CD4-positive, alpha-beta memory T cell (primary cell): Measurements from ENCODE around the gene WDR20. TPM values are rescaled to one million over a fixed set of nuclear protein-coding genes. Genes with fewer than 3 reads are reported as not detected.

Source experiments
- CTCF ChIA-PET: fragments of 350-600 bp; sonication (Branson Sonifier 250); formaldehyde crosslinking; loops from one replicate; lab custom pipeline; 2021; ENCODE audit warnings: inconsistent platforms; ENCODE audit not compliant: partially characterized antibody; lab: Charles Lee
- POLR2A ChIA-PET: fragments of 350-600 bp; sonication (Branson Sonifier 250); formaldehyde crosslinking; loops from one replicate; lab custom pipeline; 2021; ENCODE audit not compliant: partially characterized antibody; lab: Charles Lee
- DNase-seq, 5 donors: peaks; one replicate each; pipeline versions ENCODE4 v3.0.0 to v3.0.0-alpha.2; 2020 to 2022; ENCODE audit warnings: mixed read lengths in 1 of 5
- H3K27ac ChIP-seq: one replicate; pipeline ENCODE4 v1.7.0; 2013; ENCODE audit warnings: low read depth, low read length
- H3K27me3 ChIP-seq: 2 replicates; pipeline ENCODE4 v1.7.0; 2013; ENCODE audit warnings: mild to moderate bottlenecking, low read length, moderate library complexity; ENCODE audit not compliant: insufficient read depth
- H3K36me3 ChIP-seq: 2 replicates; pipeline ENCODE4 v1.7.0; 2013; ENCODE audit warnings: mild to moderate bottlenecking, low read length, moderate library complexity; ENCODE audit not compliant: insufficient read depth
- H3K4me1 ChIP-seq: 2 replicates; pipeline ENCODE4 v1.7.0; 2013; ENCODE audit warnings: mild to moderate bottlenecking, low read length, moderate library complexity; ENCODE audit not compliant: insufficient read depth
- H3K4me3 ChIP-seq, 2 donors: one replicate each; pipeline ENCODE4 v1.7.0; 2013; ENCODE audit warnings: low read length in 2 of 2, mild to moderate bottlenecking in 1 of 2
- H3K9me3 ChIP-seq, 2 donors: one replicate each; pipeline ENCODE4 v1.7.0; 2013; ENCODE audit warnings: low read length in 2 of 2, control low read depth in 1 of 2; ENCODE audit not compliant: control insufficient read depth in 1 of 2
- H3K27ac Mint-ChIP-seq, 7 donors: one replicate each; pipeline ENCODE4 v1.8.0; 2020 to 2021; ENCODE audit warnings: mixed read lengths in 7 of 7, mild to moderate bottlenecking in 6 of 7, inconsistent platforms in 3 of 7, moderate library complexity in 3 of 7
- H3K27me3 Mint-ChIP-seq, 2 donors: one replicate each; pipeline ENCODE4 v1.8.0; 2020 to 2021; ENCODE audit warnings: mixed read lengths in 2 of 2
- H3K36me3 Mint-ChIP-seq, 2 donors: one replicate each; pipeline ENCODE4 v1.8.0; 2020 to 2021; ENCODE audit warnings: mixed read lengths in 2 of 2, inconsistent platforms in 1 of 2, mild to moderate bottlenecking in 1 of 2
- H3K4me1 Mint-ChIP-seq, 4 donors: one replicate each; pipeline ENCODE4 v1.8.0; 2020 to 2021; ENCODE audit warnings: mixed read lengths in 4 of 4, mild to moderate bottlenecking in 1 of 4
- H3K4me3 Mint-ChIP-seq, 8 donors: one replicate each; pipeline ENCODE4 v1.8.0; 2020 to 2021; ENCODE audit warnings: mixed read lengths in 8 of 8, mild to moderate bottlenecking in 7 of 8, moderate library complexity in 6 of 8, inconsistent platforms in 3 of 8
- H3K9me3 Mint-ChIP-seq, 8 donors: one replicate each; pipeline ENCODE4 v1.8.0; 2020 to 2021; ENCODE audit warnings: mixed read lengths in 8 of 8, mild to moderate bottlenecking in 5 of 8, inconsistent platforms in 3 of 8, moderate library complexity in 1 of 8
- intact Hi-C: fragments of 100-400 bp; cut with micrococcal nuclease; formaldehyde crosslinking; loops from one replicate; pipeline ENCODE4 v1.15.1; 2023
- polyA plus RNA-seq, 2 donors: library from polyadenylated mRNA; unstranded; fragments of 300-500 nt; fragmentation: Illumina TruSeq; gene quantifications; one replicate each; pipeline ENCODE4 v1.2.3, GENCODE V29; 2021
- total RNA-seq, 2 experiments: library from RNA; stranded (reverse); gene quantifications; one replicate each; pipeline ENCODE4 v1.2.3, GENCODE V29; 2021

Gene WDR20
- total and polyA plus RNA-seq, 4 experiments from 2014 or later, result 18.8 to 57.9 (median 39.6) TPM

DNA sequence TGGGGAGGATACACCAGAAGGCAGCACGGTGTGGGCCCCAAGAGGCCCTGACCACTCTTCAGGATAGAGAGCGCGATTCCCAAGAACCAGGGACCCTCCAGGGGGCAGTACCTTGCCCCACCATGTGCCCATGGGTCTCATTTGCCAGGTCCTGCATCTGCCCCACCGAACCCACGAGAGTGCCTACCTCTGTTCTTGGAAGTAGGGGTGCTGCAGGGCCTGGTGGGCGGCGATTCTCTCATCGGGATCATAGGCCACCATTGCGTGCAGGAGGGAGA, 92.6 kb downstream of the WDR20 start:
- Mint-ChIP-seq H3K27ac (no peak overlapping the region), H3K9me3 (no peaks in the 10 kb centered on the region), H3K36me3 (no peaks in the 10 kb centered on the region), H3K4me3 (no peak overlapping the region), H3K4me1 (no peaks in the 10 kb centered on the region), H3K27me3 (no peaks in the 10 kb centered on the region)
- Histone ChIP-seq H3K27me3 (no peaks in the 10 kb centered on the region), H3K4me1 (no peaks in the 10 kb centered on the region), H3K9me3 (no peaks in the 10 kb centered on the region), H3K4me3 (no peak overlapping the region), H3K27ac (no peak overlapping the region), H3K36me3 (no peaks in the 10 kb centered on the region)
- intact Hi-C loops, result no loop called here
- DNase-seq, result no peak
- CTCF ChIA-PET, result interaction anchor here (1.9 kb wide), 1 partner anchor 82 kb away, joined by 6 read pairs; no protein-coding TSS in a partner anchor
- POLR2A ChIA-PET, result no interaction called here

DNA sequence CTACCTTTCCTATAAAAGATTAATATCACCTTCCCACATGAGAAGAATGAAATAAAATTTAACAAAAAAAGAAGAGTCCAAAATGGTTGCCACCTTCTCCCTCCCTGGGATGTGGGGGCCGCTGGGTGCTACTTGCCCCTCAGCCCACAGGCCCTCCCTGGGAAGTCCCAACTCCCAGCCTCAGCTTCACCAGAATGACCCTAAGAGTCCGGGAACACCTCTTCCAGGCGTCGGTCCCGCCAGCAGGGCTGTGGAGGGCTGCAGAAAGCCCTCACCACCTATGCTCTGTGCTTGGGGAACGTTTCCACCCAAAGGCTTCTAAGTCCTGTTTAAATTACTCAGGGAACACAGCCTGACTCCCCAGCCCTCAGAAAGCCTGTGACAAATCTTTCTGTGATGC, 93.4 kb downstream of the WDR20 start:
- H3K36me3 Mint-ChIP-seq, result no peaks in the 10 kb centered on the region
- Histone ChIP-seq H3K27ac (no peak overlapping the region), H3K27me3 (no peaks in the 10 kb centered on the region), H3K4me1 (no peaks in the 10 kb centered on the region), H3K4me3 (no peak overlapping the region), H3K9me3 (no peaks in the 10 kb centered on the region), H3K36me3 (no peaks in the 10 kb centered on the region)
- POLR2A ChIA-PET, result no interaction called here
- H3K27me3 Mint-ChIP-seq, result no peaks in the 10 kb centered on the region
- CTCF ChIA-PET, result interaction anchor here (0.5 to 1.9 kb wide), 3 partner anchors 20 to 81 kb away, joined by 3 to 6 read pairs (median 3); no protein-coding TSS in a partner anchor
- H3K4me3 Mint-ChIP-seq, result no peak overlapping the region
- no peak overlapping the region for H3K27ac Mint-ChIP-seq
- intact Hi-C loops, result no loop called here
- H3K4me1 Mint-ChIP-seq, result no peaks in the 10 kb centered on the region
- no peak for DNase-seq
- H3K9me3 Mint-ChIP-seq, result no peaks in the 10 kb centered on the region

DNA sequence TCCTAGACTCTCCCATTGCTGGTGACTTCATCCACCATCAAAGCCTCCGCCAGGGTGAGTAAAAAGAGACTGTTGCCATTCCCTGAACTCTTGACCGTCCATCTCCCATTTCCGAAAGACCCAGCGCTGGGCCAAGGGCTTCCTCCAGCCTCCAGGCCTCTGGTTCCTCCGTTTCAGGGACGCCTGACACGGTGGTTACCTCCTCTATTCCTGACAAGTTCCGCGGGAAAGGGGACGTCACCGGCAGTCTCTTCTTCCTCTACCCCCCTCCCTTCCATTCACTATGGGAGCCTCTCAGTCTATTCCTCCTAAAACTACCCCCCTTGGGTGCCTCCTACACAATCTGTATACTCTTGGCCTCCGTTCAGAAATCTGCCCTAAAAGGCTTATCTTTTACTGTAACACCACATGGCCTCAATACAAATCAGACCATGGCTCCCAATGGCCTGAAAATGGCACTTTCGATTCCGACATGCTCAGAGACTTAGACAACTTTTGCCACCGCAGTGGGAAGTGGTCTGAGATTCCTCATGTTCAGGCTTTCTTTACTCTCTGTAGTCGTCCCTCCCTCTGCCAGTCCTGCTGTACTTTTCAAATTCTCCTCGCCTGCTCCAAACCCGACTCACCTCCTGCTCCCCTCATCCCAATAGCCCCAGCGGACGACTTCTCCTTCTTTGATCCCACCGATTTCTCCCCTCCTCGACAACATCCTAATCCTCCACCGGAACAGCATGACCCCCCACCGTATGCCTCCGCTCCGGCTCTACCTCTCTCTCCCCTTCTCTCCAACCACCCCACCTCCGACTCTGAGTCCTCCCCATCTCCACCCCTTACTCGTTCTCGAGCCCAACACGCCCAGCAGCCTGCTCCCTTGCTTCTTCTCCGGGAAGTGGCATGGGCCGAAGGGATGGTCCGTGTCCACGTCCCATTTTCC, 94.9 kb downstream of the WDR20 start:
- Mint-ChIP-seq H3K27ac (no peak overlapping the region), H3K4me1 (no peaks in the 10 kb centered on the region), H3K4me3 (no peak overlapping the region), H3K9me3 (no peaks in the 10 kb centered on the region), H3K27me3 (no peaks in the 10 kb centered on the region), H3K36me3 (no peaks in the 10 kb centered on the region)
- ChIA-PET CTCF (interaction anchor here (1.6 kb wide), 1 partner anchor 22 kb away, joined by 3 read pairs; no protein-coding TSS in a partner anchor), POLR2A (no interaction called here)
- Histone ChIP-seq H3K4me1 (no peaks in the 10 kb centered on the region), H3K27ac (no peak overlapping the region), H3K27me3 (no peaks in the 10 kb centered on the region), H3K36me3 (no peaks in the 10 kb centered on the region), H3K4me3 (no peak overlapping the region), H3K9me3 (no peaks in the 10 kb centered on the region)
- DNase-seq, result no peak
- intact Hi-C loops, result loop anchor here (1.0 kb wide), 1 partner anchor 80 kb away; no protein-coding TSS in a partner anchor

DNA sequence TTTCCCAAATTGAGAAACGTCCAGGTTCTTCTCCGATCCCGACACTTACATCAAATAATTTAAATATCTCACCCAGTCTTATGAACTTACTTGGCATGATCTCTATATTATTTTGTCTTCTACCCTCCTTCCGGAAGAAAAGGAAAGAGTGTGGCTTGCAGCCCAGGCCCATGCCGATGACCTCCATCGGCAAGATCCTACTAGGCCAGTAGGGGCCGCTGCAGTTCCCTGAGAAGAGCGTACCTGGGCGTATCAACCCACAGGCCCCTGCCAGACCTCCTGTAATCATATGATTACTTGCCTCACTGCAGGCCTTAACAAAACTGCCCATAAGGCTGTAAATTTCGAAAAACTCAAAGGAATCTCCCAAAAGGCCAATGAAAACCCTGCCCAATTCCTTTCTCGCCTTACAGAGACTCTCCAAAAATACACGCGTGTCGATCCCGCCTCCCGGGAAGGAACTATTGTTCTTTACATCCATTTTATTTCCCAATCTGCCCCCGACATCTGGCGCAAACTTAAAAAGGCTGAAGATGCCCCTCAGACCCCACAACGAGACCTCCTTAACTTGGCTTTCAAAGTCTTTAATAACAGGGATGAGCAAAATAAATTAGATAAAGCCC, 95.7 kb downstream of the WDR20 start:
- Mint-ChIP-seq H3K9me3 (no peaks in the 10 kb centered on the region), H3K27ac (no peak overlapping the region), H3K4me3 (no peak overlapping the region), H3K27me3 (no peaks in the 10 kb centered on the region), H3K4me1 (no peaks in the 10 kb centered on the region), H3K36me3 (no peaks in the 10 kb centered on the region)
- Histone ChIP-seq H3K4me3 (no peak overlapping the region), H3K27me3 (no peaks in the 10 kb centered on the region), H3K36me3 (no peaks in the 10 kb centered on the region), H3K4me1 (no peaks in the 10 kb centered on the region), H3K27ac (no peak overlapping the region), H3K9me3 (no peaks in the 10 kb centered on the region)
- DNase-seq, result peak; percentile 62 to 72 (median 67)
- intact Hi-C loops, result loop anchor here (1.0 kb wide), 1 partner anchor 79 kb away; no protein-coding TSS in a partner anchor
- ChIA-PET CTCF (interaction anchor here (2.4 kb wide), 1 partner anchor 80 kb away, joined by 24 read pairs; no protein-coding TSS in a partner anchor), POLR2A (no interaction called here)

DNA sequence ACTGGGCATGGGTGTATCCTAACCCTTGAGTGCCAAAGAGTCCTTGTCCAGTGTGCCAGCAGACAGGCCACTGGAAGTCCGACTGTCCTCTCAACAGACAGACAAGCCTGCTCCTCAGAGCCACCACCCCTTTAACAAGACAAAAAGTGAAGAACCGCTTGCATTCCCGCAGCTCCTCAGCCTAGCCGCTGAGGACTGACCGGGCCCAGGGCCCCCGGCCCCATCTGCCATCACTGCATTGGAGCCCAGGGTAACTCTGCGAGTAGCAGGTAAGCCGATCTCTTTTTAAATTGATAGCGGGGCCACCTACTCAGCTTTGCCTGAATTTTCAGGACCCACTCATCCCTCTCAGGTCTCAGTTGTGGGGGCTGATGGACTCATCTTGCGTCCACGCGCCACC, 96.3 kb downstream of the WDR20 start:
- Histone ChIP-seq H3K27ac (no peak overlapping the region), H3K36me3 (no peaks in the 10 kb centered on the region), H3K4me3 (no peak overlapping the region), H3K27me3 (no peaks in the 10 kb centered on the region), H3K4me1 (no peaks in the 10 kb centered on the region), H3K9me3 (no peaks in the 10 kb centered on the region)
- ChIA-PET CTCF (interaction anchor here (0.8 to 2.4 kb wide), 2 partner anchors 35 to 80 kb away, joined by 3 to 24 read pairs; no protein-coding TSS in a partner anchor), POLR2A (no interaction called here)
- no peaks in the 10 kb centered on the region for H3K4me1 Mint-ChIP-seq
- H3K4me3 Mint-ChIP-seq, result no peak overlapping the region
- no peaks in the 10 kb centered on the region for H3K27me3 Mint-ChIP-seq
- intact Hi-C loops, result no loop called here
- no peaks in the 10 kb centered on the region for H3K9me3 Mint-ChIP-seq
- no peak for DNase-seq
- no peak overlapping the region for H3K27ac Mint-ChIP-seq
- no peaks in the 10 kb centered on the region for H3K36me3 Mint-ChIP-seq

DNA sequence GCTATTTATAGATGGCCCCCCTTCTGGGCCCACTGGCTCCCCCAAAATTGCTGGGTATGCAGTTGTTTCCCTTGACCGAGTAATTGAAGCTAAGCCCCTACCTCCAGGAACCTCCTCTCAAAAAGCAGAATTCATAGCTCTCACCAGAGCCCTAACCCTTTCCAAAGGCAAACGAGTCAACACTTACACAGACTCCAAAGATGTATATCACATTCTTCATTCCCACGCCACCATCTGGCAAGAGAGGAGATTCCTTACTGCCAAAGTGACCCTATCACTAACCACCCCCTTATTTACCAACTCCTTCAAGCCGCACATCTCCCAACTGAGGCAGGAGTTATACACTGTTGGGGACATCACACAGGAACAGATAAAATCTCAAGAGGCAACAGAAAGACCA, 98.4 kb downstream of the WDR20 start:
- no peaks in the 10 kb centered on the region for H3K4me1 ChIP-seq
- H3K36me3 ChIP-seq, result no peaks in the 10 kb centered on the region
- H3K27ac Mint-ChIP-seq, result no peak overlapping the region
- H3K27ac ChIP-seq, result no peak overlapping the region
- no peaks in the 10 kb centered on the region for H3K27me3 Mint-ChIP-seq
- CTCF ChIA-PET, result interaction anchor here (1.1 kb wide), 1 partner anchor 278 kb away, joined by 3 read pairs; no protein-coding TSS in a partner anchor
- no peaks in the 10 kb centered on the region for H3K27me3 ChIP-seq
- no peak overlapping the region for H3K4me3 ChIP-seq
- no peaks in the 10 kb centered on the region for H3K4me1 Mint-ChIP-seq
- no peaks in the 10 kb centered on the region for H3K36me3 Mint-ChIP-seq
- H3K4me3 Mint-ChIP-seq, result no peak overlapping the region
- H3K9me3 Mint-ChIP-seq, result no peaks in the 10 kb centered on the region
- H3K9me3 ChIP-seq, result no peaks in the 10 kb centered on the region
- intact Hi-C loops, result no loop called here
- POLR2A ChIA-PET, result no interaction called here
- DNase-seq, result no peak

DNA sequence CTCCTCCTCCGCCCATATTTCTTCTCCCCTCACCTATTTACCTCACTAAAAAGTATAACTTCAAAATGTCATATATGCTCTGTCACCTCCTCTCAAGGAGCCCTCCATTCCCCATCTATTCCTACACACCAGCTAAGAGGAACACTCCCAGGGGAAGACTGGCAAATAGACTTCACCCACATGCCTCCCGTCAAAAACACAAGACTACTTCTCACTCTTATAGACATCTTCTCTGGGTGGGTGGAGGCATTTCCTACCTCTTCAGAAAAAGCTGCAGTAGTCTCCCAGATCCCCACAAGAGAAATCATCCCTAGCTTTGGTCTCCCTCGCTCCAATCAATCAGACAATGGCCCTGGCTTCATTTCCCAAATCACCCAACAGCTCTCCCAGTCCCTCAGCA, 99.1 kb downstream of the WDR20 start:
- Mint-ChIP-seq H3K36me3 (no peaks in the 10 kb centered on the region), H3K4me1 (no peaks in the 10 kb centered on the region), H3K9me3 (no peaks in the 10 kb centered on the region), H3K27me3 (no peaks in the 10 kb centered on the region), H3K4me3 (no peak overlapping the region), H3K27ac (no peak overlapping the region)
- intact Hi-C loops, result no loop called here
- no peaks in the 10 kb centered on the region for H3K9me3 ChIP-seq
- no peaks in the 10 kb centered on the region for H3K27me3 ChIP-seq
- POLR2A ChIA-PET, result no interaction called here
- H3K36me3 ChIP-seq, result no peaks in the 10 kb centered on the region
- no peak overlapping the region for H3K4me3 ChIP-seq
- CTCF ChIA-PET, result interaction anchor here (1.1 kb wide), 1 partner anchor 277 kb away, joined by 3 read pairs; no protein-coding TSS in a partner anchor
- H3K27ac ChIP-seq, result no peak overlapping the region
- H3K4me1 ChIP-seq, result no peaks in the 10 kb centered on the region
- no peak for DNase-seq
